Cardiac muscle cell (in vitro differentiated cells and primary cell): Measurements from ENCODE around the gene SYT11. TPM values are rescaled to one million over a fixed set of nuclear protein-coding genes. Genes with fewer than 3 reads are reported as not detected.
"Not testable (repeated sequence)": the region's sequence is repeated elsewhere in the genome, so short reads cannot be mapped to it uniquely, and the experiment has no call there.

Experiments
- DNase-seq, 2 donors: peaks; one replicate each; pipeline versions ENCODE4 v3.0.0 to v3.0.0-alpha.2; 2010 to 2017; ENCODE audit warnings: low read depth in 1 of 2, low spot score in 1 of 2
- H3K27ac ChIP-seq: fragments of 200-600 bp; sonication (generic); 2 replicates; pipeline ENCODE4 v1.5.1; 2016
- H3K27me3 ChIP-seq: fragments of 200-600 bp; sonication (generic); 2 replicates; pipeline ENCODE4 v1.6.0; 2016; ENCODE audit warnings: control low read depth
- H3K36me3 ChIP-seq: fragments of 200-600 bp; sonication (generic); 2 replicates; pipeline ENCODE4 v1.5.1; 2016; ENCODE audit warnings: control low read depth
- H3K4me1 ChIP-seq: fragments of 200-600 bp; sonication (generic); 2 replicates; pipeline ENCODE4 v1.8.1; 2017; ENCODE audit warnings: low read depth, mild to moderate bottlenecking, mixed run types
- H3K4me3 ChIP-seq: fragments of 200-600 bp; sonication (generic); 2 replicates; pipeline ENCODE4 v1.5.1; 2016; ENCODE audit warnings: mild to moderate bottlenecking
- H3K9me3 ChIP-seq: fragments of 200-600 bp; sonication (generic); 2 replicates; pipeline ENCODE4 v1.5.1; 2017; ENCODE audit warnings: low read depth, mild to moderate bottlenecking, control low read depth
- polyA plus RNA-seq: library from polyadenylated mRNA; unstranded; fragments of >200 nt; fragmentation: Nextera tagmentation; extraction: Ambion mirVana; gene quantifications from 2 replicates; pipeline ENCODE4 v1.2.1, GENCODE V29; 2016
- total RNA-seq: library from RNA; depleted of rRNA; stranded (reverse); fragments of >200 nt; gene quantifications from 2 replicates; pipeline ENCODE4 v1.2.3, GENCODE V29; 2016
- TF ChIP-seq, protein P1 (sequence below): IDR thresholded peaks from 2 replicates; pipeline ENCODE4 v1.5.1; 2012; ENCODE audit warnings: low read depth, mild to moderate bottlenecking, low read length

The SYT11 gene
- total and polyA plus RNA-seq, 2 experiments from 2014 or later, result 2.3 to 2.5 TPM

DNA sequence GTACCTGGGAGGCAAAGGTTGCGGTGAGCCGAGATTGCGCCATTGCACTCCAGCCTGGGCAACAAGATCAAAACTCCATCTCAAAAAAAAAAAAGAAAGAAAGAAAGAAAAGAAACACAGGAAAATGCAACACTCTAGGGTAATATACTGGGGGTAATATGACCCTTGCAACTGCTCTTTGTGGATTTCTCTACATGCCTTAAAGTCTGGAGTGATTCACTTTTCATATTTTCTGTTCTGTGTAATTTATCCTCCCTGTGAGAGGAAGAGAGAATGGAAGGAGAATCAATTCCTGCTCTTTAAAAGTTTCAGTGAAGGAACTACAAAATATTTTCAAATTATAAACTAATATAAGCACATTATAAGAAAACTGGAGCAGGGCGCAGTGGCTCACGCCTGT, 29.1 kb downstream of the SYT11 start:
- Histone ChIP-seq H3K4me3 (no peak overlapping the region), H3K36me3 (no peaks in the 10 kb centered on the region), H3K4me1 (peaks cover 4% of the 10 kb centered on the region), H3K27me3 (no peaks in the 10 kb centered on the region), H3K9me3 (no peaks in the 10 kb centered on the region), H3K27ac (no peak overlapping the region)
- DNase-seq, result no peak
- TF ChIP-seq, protein P1, sequence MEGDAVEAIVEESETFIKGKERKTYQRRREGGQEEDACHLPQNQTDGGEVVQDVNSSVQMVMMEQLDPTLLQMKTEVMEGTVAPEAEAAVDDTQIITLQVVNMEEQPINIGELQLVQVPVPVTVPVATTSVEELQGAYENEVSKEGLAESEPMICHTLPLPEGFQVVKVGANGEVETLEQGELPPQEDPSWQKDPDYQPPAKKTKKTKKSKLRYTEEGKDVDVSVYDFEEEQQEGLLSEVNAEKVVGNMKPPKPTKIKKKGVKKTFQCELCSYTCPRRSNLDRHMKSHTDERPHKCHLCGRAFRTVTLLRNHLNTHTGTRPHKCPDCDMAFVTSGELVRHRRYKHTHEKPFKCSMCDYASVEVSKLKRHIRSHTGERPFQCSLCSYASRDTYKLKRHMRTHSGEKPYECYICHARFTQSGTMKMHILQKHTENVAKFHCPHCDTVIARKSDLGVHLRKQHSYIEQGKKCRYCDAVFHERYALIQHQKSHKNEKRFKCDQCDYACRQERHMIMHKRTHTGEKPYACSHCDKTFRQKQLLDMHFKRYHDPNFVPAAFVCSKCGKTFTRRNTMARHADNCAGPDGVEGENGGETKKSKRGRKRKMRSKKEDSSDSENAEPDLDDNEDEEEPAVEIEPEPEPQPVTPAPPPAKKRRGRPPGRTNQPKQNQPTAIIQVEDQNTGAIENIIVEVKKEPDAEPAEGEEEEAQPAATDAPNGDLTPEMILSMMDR, result no peak

DNA sequence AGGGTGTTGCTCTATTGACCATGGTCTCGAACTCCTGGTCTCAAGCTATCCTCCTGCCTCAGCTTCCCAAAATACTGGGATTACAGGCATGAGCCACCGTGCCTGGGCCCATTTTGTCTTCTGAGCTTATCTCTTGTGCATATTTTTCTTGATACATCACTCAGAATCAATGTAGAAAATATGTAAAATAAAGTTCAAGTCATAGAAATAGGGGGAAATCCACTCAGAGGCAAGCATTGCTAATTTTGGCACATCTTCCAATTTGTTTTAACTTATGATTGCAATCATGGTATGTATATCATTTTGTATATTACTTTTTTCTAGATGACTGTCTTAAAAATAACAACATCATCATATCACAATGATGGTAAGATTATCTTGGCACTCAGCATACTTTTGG, 30.2 kb downstream of the SYT11 start:
- DNase-seq, result peak in 1 of 2 donors; percentile 22
- Histone ChIP-seq H3K27me3 (no peaks in the 10 kb centered on the region), H3K27ac (no peak overlapping the region), H3K4me1 (peaks cover 1% of the 10 kb centered on the region), H3K36me3 (no peaks in the 10 kb centered on the region), H3K4me3 (no peak overlapping the region), H3K9me3 (no peaks in the 10 kb centered on the region)
- TF ChIP-seq, protein P1, result no peak

DNA sequence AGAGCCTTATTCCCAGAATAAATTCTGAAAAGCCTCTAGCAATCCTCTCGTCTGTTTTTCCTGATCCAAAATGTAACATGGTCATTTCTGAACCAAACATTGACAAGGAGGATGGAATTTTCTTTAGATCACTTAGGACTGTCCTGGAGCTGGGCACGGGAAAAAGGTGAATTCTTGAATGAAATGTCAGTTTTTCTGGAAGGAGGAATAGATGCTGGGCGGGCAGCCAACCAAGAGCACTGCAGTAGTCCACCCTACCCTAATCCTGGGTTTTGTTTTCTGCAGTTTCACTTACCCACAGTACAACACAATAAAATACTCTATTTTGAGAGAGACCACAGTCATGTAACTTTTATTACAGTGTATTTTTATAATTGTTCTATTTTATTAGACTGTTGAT, 30.9 kb downstream of the SYT11 start:
- TF ChIP-seq, protein P1, result no peak
- Histone ChIP-seq H3K27me3 (no peaks in the 10 kb centered on the region), H3K4me3 (no peak overlapping the region), H3K9me3 (no peaks in the 10 kb centered on the region), H3K27ac (no peak overlapping the region), H3K36me3 (no peaks in the 10 kb centered on the region), H3K4me1 (no peaks in the 10 kb centered on the region)
- DNase-seq, result no peak

DNA sequence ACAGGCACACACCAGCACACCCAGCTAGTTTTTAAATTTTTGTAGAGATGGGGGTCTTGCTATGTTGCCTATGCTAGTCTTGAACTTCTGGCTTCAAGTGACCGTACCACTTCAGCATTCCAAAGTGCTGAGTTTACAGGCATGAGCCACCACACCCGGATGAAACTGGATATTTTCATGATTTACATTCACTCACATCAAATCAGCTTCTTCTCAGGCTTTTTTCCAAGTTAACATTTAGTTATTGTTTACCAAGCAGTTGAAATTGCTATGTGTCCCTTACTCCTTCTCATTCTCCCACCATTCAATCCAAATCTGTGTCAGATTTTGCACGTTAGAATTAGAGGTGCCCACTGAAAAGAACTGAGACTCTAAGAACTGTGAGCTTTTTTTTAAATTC, 33.4 kb downstream of the SYT11 start:
- Histone ChIP-seq H3K4me3 (no peak overlapping the region), H3K27me3 (no peaks in the 10 kb centered on the region), H3K27ac (no peak overlapping the region)

DNA sequence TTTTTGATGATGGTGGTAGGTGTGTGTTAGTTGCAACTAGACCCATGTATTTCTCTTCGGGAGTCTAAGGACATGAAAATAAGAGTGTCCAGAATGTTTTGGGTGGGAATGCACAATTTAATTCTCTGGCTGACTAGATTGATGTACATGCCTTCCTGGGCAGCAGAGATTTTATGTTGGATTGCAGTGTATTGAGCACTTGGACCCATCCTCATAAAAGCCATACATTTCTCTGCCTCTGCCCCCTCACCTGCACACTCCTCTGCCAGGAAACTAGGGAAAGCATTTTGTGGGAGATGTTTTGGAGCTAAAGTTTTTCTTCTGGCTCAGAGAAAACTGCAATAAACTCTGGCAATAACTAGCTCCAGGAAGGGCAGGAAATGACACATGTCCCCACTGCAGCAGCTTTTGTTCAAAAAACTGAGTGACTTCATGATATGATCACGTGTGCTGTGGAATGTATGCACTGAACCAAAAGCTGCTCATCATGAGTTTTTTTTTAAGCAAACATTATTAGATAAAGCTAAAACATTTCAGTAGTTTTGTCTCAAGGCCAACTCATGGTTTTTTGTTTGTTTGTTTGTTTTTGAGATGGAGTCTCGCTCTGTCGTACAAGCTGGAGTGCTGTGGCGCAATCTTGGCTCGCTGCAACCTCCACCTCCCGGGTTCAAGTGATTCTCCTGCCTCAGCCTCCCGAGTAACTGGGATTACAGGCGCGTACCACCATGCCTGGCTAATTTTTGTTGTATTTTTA, 34.2 kb downstream of the SYT11 start:
- H3K4me3 ChIP-seq, result no peak overlapping the region
- peak in 1 of 2 donors; percentile 81 for DNase-seq
- no peaks in the 10 kb centered on the region for H3K27me3 ChIP-seq
- H3K36me3 ChIP-seq, result peaks cover 9% of the 10 kb centered on the region
- H3K9me3 ChIP-seq, result no peaks in the 10 kb centered on the region
- H3K27ac ChIP-seq, result no peak overlapping the region
- H3K4me1 ChIP-seq, result no peaks in the 10 kb centered on the region
- TF ChIP-seq, protein P1, result no peak

More for the DNA sequence above, 33.4 kb downstream of the SYT11 start:
- DNase-seq, result peak in 1 of 2 donors; percentile 66
- Histone ChIP-seq H3K9me3 (no peaks in the 10 kb centered on the region), H3K36me3 (peaks cover 5% of the 10 kb centered on the region), H3K4me1 (no peaks in the 10 kb centered on the region)
- TF ChIP-seq, protein P1, result no peak

DNA sequence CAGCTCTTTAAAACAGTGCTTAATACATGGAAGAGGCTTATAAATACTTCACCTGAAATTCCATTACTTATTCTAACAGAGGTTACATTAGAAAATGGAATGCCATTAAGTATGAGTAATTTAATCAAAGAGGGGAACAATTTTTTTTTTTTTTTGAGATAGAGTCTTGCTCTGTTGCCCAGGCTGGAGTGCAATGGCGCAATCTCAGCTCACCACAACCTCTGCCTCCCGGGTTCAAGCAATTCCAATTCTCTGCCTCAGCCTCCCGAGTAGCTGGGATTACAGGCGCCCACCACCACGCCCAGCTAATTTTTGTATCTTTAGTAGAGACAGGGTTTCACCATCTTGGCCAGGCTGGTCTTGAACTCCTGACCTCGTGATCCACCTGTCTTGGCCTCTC, 36.2 kb downstream of the SYT11 start:
- not testable (repeated sequence) for H3K4me1 ChIP-seq, H3K9me3 ChIP-seq, H3K27ac ChIP-seq, H3K4me3 ChIP-seq, H3K27me3 ChIP-seq, DNase-seq
- peaks cover 29% of the 10 kb centered on the region for H3K36me3 ChIP-seq

DNA sequence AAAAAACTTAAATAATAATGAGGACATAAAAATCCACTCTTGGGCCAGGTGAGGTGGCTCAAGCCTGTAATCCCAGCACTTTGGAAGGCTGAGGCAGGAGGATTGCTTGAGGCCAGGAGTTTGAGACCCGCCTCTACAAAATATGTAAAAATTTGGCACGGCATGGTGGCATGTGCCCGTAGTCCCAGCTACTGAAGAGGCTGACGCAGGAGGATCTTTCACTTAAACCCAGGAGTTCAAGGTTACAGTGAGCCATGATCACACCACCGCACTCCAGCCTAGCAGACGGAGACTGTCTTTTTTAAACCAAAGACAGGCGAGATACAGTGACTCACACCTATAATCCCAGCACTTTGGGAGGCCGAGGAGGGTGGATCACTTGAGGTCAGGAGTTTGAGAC, 37.1 kb downstream of the SYT11 start:
- H3K27ac ChIP-seq, H3K27me3 ChIP-seq, H3K9me3 ChIP-seq, DNase-seq, H3K4me1 ChIP-seq, H3K4me3 ChIP-seq: not testable (repeated sequence)
- peaks cover 37% of the 10 kb centered on the region for H3K36me3 ChIP-seq
